GF-D8 (cell line): ENCODE results near the gene TMEM131.
"Not testable (repeated sequence)": the region's sequence is repeated elsewhere in the genome, so short reads cannot be mapped to it uniquely, and the experiment has no call there.

Experiments used
- DNase-seq: peaks from one replicate; lab custom pipeline; 2025; lab: John Stamatoyannopoulos, UW

The TMEM131 gene

DNA sequence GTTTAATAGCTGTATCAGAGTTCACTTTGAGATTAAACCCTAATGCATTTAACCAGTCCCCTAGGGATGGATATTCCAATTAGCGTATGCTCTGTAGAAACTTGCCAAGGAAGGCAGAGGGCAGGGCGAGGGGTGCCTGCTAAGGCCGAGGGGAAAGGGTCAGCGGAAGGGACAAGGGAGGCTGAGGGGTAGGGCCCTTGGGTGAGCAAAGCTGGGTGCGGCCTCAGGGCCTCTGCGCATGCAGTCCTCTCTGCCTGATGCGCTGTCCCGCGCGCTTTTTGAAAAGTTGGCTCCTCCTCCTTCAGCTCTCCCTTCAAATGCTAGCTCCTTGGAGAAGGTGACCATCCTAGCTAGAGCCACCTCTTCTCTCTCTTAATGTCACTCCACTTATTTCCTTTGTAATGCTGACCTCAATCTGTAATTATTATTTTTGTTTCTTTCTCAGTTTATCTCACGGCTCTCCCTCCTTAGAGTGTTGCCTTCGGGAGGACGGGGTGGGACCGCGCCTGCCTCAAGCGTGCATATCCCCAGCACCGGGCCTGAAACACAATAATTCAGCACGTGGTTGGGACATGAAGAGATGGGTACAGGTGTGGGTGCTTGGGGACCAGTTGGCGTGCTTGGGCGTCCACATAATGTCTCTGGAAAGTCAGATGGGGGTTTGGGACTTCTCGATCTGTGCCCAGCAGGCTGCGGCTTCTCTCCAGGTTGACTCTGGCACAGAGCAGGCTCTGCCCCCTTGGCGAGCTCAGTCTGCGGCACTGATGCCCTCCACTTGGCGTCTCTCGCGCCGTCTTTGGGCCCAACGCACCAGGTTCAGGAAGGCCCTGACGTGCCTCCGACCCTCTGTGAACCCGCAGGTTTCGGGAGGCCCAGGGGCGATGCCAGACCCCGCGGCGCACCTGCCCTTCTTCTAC is 272.3 kb downstream of the TMEM131 start:
- DNase-seq: no peak

DNA sequence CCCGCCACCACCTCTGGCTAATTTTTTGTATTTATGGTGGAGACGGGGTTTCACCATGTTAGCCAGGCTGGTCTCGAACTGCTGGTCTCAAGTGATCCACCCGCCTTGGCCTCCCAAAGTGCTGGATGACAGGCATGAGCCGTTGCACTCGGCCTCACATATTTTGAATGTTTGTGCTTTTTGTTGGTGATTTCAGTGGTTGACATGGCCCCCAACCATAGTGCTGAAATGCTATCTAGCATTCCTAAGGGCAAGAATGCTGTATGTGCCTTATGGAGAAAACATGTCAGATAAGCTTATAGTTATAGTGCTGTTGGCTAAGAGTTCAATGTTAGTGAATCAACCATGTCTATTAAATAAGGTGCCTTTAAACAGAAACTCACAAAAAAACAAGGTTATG is 273.5 kb downstream of the TMEM131 start:
- DNase-seq: no peak

- DNase-seq: no peak
Observed at GRCh38 chr2:97720746-97721145, 275.0 kb downstream of the TMEM131 start.

- DNase-seq: no peak
Observed at GRCh38 chr2:97719362-97720155, 276.2 kb downstream of the TMEM131 start.

- DNase-seq: peak; percentile 72
Observed at GRCh38 chr2:97718942-97719341, 276.8 kb downstream of the TMEM131 start.

GRCh38 chr2:97718051-97718882 is 277.5 kb downstream of the TMEM131 start:
- DNase-seq: peak; percentile 70

DNA sequence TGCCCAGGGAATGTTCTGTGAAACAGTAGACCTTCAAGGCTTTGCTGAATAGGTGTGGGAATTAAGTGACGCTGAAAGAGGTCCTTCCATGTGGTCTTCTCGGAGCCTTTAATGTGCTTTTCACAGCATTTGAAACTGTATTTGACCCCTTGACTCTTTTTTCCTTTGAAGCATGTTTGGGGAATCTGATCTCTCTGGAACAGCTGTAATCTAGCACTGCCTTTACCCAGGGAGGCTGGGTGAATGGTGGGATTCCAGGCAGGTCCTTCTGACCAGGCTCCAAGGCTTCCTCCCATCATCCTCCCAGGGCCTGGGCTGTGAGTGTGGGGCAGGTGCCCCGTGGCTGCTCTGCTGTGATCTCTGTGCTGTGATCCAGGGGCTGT is 278.1 kb downstream of the TMEM131 start:
- no peak for DNase-seq

DNA sequence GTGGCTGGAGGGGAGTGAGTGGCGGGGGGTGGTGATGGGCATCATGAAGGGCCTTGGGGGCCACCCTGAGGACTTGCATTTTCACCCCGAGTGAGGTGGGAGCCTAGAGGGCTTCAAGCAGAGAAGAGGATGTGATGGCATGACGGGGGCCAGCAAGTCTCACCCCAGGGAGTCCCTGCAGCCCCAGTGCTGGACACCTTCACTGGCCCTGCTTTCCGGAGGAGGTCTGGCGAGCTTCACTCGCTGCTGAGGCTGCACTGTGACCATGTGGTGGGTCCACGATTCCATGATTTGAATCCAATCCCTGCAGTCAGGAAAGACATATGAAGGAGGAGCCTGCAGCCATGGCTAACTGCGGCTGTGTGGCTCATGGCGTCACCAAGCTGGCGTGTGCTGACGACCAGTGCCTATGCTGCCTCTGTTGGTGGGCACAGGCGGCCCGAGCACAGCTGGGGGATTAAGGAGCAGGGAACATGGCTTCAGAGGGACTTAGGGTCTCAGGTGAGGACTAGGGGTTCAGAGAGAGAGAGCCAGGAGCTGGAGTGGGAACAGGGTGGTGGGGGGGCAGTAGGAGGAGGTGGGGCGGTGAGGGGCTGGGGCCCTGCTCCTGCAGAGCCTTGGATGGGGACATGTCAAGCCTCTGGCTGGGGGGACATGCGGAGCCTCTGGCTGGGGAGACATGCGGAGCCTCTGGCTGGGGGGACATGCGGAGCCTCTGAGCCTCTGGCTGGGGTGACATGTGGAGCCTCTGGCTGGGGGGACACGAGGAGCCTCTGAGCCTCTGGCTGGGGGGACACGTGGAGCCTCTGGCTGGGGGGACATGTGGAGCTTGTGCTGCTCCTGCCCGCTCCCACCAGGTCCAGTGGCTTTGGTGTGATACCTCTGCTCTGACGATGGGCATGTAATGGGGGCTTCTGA is 278.8 kb downstream of the TMEM131 start:
- DNase-seq: no peak

- no peak for DNase-seq
Observed at GRCh38 chr2:97715951-97716694, 279.6 kb downstream of the TMEM131 start.

DNA sequence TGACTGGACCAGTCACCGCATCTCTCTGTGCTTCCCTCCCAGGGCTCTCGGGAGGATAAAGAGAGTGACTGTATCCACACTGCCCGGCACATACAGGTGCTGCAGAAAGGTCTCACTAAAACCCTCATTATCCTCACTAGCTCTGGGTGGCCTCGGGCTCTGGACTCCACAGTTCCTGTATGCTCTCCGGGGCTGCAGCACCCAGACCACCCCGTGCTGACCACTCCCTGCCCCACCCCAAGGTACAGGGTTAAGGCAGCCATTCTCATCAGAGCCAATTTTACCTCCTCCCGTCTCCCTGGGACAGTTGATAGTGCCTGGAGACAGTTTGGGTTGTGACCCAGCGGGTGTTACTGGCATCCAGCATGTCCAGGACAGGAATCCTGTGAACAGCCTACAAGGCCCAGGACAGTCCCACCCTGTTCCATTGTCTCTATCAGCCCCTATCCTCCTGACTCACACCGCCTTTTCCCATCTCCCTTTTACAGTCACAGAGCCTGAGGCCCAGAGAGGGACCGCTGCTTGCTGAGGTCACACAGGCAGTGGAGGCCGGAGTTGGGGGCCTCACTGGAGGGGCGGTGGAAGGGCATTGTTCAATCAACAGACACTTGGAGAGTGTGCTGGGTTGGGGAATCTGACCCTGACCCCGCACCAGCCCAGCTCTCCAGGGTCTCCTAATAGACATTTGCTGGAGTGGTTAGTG is 280.6 kb downstream of the TMEM131 start:
- no peak for DNase-seq

GRCh38 chr2:97714084-97714949 is 281.4 kb downstream of the TMEM131 start:
- no peak for DNase-seq

GRCh38 chr2:97713296-97714083 is 282.3 kb downstream of the TMEM131 start, which contains the start of gene ZAP70:
Gene ZAP70 (plus strand): TSS chr2:97713576. CDS start chr2:97724037, 10,461 bp downstream.
- DNase-seq: no peak

DNA sequence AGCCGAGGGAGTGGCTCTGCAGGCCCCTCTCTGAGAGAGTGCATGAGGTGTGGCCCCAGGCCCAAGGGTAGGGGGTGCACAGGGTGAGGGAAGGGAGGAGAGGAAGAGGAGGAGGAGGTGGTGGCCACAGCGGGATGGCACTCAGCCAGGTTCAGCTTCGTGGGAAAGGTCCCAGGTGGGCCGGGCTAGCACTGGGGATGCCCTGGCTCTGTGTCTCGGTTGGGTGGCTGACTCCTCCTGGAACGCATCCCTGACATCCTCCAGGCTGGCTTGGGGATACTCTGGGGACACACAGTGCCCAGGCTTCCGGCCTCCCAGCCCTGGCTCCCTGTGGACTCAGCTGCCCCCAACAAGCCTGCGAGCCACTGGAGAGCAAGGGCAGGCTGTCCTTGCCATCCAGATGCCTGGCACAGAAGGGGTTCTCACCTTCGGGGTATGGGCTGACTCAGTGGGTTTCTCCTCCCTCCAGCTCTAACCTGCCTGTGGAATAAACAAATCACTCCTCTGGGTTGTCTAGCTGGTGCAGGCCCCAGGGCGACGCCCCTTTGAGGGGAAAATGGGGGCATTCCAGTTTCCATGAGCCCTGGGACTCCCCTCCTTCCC is 283.0 kb downstream of the TMEM131 start:
- DNase-seq: no peak

DNA sequence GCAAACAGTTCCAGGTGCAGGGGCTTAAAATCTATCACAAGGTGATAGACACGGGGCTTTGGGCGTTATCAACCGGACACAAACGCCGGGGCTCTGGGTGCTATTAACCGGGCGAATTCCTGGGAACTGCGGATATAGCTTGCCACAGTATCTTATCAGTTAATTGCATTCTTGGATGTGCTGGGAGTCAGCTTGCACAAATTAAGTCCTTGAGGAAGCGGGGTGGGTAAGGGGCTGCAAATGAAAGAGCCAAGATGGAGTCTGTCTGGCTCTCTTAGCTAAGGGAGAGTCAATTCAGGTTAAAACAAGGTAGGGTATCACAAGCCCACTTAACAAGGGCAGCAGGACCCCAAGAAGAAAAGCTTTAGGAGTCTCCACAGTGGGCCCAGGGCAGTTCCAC is 283.6 kb downstream of the TMEM131 start:
- not testable (repeated sequence) for DNase-seq

GRCh38 chr2:97711394-97711711 is 284.4 kb downstream of the TMEM131 start:
- DNase-seq: no peak

GRCh38 chr2:97708608-97709007 is 287.1 kb downstream of the TMEM131 start:
- no peak for DNase-seq

DNA sequence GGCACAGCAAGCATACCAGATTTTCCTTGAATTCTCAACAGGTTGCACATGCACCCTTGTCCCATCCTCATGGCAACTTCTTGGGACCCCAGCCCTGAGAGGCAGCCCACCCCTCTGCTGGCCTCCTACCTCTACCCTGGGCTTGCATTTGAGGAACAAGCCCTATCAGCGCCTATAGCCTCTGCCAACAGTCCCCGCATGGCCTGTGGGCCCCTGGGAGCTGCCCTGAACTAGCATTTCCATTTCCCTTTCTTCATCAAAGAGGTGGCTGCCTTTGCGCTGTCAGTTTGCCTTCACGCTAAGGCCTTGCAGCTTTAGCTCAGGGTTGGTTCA is 287.7 kb downstream of the TMEM131 start:
- DNase-seq: no peak
